Stimulated activated CD4-positive, alpha-beta T cell treated with anti-CD3 and anti-CD28 coated beads, Interleukin-1b, Interleukin-23, amount 100 ng/mL, for 48 hours (primary cell): ENCODE data around the gene MORN5.
A peak's percentile ranks its signal among the peaks of the same experiment; 100 is the strongest.

Experiments
- DNase-seq: peaks from one replicate; pipeline ENCODE4 v3.0.0-alpha.2; 2020

Gene MORN5

DNA sequence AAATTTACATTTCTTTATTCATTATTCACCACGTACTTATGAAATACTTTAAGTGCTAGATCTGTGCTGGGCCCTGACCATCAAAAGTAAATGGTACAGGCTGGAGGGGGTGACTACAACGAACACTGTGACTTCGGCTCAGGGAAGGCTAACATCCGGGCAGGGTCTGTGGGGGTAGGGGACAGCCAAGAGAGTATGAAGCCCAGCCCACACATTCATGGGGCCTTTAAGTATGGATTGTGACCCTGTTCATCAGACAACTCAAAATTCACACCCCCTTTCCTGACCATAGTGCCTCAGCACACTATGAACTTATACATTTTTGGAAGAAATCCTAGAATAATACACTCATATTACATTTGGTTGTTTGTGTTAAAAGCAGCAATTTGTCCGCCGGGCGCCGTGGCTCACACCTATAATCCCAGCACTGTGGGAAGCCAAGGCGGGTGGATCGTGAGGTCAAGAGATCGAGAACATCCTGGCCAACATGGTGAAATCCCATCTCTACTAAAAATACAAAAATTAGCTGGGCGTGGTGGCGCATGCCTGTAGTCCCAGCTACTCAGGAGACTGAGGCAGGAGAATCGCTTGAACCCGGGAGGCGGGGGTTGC is 33.3 kb downstream of the MORN5 start:
- no peak for DNase-seq

DNA sequence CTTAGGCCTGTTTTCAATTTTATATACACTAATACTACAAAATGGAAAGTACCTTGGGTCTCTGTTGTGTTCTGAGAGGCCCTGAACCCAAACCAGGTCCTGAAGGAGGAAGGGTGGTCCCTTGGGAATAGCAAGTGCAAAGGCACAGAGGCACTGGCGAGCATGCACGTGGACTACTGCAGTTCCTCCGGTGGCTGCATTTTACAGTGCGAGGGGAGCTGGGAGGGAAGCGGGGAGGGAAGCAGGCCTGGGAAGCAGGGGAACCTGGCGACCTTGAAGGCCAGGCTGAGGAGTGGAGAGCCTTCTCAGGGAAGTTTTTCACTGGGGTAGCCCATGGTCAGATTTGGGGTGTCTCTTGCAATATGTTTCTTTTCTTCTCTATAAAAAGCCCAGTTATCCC is 33.9 kb downstream of the MORN5 start:
- no peak for DNase-seq

DNA sequence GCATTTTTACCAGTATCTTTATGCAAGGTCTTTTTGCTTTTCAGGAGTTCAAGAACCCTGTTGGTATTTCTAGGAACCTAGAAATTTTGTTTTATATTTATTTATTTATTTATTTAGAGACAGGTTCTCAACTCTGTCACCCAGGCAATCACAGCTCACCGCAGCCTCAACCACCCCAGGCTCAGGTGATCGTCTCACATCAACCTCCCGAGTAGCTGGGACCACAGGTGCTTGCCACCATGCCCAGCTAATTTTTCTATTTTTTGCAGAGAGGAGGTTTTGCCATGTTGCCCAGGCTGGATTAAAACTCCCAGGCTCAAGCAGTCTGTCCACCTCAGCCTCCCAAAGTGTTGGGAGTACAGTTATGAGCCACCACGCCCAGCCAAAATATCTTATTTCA is 36.2 kb downstream of the MORN5 start:
- DNase-seq, result no peak

DNA sequence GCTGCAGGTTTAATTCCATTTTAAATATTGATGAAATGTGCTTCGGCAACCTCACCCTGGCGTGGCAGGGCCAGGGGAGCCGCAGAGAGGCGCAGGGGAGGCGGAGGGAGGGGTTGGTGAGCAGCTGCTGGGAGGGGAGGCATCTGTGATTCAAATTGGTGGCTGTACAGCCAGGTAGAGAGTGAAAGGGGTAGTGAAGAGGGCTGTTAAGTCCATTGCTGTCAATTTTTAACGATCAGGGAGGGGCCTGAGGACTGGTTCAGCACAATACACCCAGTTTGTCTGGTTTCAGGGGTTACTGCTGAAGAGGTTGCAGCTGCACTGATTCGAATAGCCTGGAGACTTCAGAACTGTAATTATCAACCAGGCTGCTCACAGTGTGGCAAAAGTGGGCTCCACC is 37.7 kb downstream of the MORN5 start:
- no peak for DNase-seq

DNA sequence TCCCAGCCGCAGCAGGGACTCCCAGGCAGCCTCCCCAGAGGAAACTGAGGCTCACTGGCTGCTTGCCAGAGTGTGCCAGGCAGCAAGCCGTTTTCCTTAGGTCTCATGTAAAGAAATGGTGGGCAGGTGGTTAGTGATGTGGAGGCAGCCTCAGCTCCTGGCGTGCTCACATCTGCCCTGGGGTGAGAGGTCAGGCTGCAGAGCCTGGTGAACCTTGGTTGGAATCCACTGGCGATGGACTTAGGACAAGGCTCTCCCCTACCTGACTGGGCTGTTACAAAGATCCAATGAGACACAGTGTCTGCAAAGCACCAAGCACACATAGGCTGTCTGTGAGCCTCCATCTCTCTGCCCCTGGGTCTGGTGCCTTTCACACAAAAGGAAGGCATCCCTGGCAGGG is 38.2 kb downstream of the MORN5 start:
- no peak for DNase-seq

DNA sequence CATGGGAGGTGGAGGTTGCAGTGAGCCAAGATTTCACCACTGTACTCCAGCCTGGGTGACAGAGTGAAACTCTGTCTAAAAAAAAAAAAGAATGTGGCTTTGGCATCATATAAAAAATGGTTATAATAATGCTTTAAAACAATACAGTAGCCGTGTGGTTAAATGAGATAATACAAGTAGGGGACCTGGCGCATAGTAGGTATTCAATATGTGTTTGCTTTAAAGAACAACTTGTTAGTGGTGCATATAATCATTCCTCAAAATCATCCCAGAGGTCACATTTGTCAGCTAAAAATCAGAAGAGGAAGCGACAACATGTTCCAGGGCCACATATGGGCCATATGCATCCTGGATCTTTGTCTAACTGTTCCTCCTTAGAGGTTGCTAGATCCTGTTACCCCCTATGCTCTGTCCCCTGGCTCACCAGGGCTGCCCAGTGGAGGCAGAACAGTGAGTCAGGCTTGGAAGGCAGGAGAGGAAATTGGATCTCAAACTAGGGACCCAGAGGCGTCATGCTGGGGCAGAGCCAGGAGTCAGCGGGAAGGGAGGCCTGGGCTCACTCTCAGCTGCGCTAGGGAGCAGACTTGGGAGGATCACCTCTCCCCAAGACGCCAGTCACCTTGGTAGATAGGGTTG is 41.4 kb downstream of the MORN5 start:
- DNase-seq, result no peak

DNA sequence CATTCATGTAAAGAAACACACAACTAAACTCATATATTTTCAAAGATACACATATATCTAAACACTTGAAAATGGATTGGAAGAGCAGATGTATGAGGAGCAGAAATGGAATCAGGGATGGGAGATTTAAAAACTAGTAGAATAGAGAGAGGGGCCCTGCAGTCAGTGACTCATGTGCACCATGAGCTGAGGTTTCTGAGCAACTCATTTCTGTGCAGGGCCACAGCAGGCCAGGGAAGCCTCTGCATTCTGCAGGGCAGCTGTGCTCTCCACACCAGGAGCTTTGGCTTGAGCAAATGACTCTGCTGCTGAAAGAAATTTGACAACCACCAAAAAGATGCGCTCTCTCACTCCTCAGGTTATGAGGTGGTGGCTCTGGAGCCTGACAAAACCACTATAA is 41.9 kb downstream of the MORN5 start:
- DNase-seq, result no peak

DNA sequence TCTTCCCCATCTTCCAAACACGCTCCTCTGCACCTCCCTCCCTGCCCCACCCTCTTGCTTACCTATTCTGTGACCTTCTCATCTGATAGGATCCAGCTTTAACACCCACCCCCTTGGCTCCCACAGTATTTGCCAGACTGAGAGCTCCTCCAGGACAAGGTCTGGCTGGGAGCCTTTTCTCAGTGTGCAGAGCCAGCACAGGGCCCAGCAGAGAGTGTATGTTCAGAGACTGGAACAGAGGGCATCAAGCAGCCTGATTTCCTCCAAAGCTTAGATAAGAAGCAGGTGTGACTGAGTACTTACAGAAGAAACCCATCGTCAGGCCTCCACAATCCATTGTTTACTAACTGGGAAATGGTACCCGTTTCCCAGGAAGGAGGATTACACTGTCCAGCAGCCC is 42.4 kb downstream of the MORN5 start:
- DNase-seq, result no peak

DNA sequence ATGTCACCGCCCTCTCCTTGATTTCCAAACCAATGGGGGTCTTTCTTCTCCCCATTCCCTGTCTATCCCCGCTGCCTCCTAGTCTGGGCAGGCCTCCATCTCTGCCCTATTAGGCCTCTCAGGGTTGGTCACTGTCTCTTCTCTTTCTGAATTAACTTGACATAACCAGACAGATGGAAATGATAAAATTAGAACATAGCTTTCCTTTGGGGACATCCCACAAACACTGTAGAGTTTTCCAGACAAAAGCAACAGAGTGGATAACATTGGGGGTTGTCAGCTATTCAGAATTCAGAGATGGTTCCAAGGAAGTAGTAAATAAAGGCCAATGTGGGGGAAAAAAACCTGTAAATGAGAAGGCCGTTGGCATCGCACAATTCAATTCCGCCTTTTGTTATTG is 44.3 kb downstream of the MORN5 start:
- DNase-seq, result no peak

DNA sequence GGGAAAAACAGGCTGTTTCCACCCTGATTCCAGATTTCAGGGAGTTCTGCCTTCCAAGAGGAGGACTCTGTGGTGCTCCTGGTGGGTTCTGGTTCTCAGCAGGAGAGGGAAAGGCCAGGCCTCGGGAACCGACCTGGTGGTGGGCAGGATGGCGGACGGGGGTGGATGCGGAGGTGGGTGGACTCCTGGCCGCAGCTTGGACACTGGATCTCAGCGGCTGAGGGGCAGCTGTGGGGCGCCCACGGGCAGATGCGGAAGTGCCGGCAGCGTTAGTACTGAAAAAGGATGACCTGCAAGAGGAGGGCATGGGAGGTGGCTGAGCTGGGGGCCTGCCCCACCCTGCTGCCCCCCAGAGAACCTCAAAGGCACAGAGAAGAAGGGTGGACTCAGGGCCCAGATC is 44.8 kb downstream of the MORN5 start:
- DNase-seq, result no peak

DNA sequence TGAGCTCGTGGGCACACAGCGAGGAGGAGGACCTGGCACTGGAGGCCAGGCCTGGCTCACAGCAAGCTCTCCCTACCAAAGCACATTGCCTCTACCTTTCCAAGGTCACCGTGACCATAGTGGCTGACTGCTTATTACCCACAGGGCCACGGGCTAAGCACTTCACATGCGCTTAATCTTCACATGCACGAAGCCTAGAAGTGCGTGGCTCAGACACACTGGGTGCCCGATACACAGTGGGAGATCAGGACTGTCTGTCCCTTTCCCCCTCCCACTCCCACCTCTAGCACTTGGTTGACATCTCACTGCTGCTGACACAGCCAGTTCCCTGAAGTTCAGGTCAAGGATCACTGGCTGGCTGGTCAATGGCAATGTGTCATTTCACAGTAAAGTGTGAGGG is 45.5 kb downstream of the MORN5 start:
- DNase-seq, result no peak

DNA sequence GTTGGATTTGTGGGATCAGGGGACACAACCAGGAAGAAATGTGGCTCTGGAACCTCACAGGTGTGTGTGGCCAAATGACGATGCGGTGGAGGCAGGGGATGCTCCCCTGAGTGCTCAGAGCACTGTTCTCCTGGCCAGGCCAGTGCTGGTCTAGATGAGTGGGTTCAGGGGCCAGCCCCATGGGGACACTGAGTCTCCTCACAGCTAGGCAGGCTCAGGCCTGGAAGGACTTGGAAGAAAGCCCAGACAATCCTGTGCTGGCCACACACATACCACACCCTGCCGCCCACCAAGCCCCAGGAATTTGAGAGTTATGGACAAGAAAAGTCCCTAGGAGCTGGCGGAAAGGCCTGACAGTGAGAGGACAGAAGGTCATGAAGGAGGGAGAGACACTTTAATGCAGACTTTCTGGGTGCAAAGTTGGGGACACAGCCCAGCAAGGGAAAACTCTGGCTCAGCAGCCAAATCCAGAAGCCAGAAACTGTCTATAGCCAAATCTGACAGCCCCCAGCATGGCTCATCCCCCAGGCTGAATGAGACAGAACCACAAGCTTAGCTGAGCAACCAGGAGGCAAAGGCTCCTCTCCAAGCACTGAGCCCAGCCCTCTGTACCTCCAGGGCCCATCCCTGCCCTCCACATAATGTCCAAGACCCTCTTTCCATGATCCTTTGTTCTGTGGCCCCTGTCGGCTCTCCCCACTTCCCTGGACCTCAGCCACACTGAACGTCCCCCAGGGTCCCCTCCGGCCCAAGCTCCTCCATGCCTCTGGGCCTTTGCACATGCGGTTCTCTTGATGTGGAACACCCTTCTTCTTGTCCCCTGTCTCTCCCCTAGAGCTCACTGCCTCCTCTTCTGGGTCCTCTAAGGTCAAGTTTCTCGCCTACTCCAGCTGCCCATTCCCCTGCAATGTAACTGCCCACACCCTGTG is 46.7 kb downstream of the MORN5 start:
- no peak for DNase-seq

DNA sequence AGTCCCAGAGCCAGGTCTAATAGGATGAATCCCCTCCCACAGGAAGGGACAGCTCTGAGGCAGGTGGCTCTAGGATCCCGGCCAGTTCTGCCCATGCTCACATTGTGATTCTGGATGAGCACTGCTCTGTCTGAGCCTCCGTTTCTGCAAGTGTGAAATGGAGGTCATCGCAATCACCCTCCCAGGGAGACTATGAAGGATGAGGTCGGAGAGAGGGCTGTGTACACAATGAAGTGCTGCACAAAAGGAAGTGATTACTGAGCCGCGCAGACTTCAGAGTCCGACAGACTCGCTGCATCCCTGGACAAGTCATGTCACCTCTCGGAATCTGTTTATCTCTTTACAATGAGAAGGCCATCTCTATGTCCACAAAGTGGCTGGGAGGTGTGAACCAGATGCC is 47.4 kb downstream of the MORN5 start:
- DNase-seq, result no peak

DNA sequence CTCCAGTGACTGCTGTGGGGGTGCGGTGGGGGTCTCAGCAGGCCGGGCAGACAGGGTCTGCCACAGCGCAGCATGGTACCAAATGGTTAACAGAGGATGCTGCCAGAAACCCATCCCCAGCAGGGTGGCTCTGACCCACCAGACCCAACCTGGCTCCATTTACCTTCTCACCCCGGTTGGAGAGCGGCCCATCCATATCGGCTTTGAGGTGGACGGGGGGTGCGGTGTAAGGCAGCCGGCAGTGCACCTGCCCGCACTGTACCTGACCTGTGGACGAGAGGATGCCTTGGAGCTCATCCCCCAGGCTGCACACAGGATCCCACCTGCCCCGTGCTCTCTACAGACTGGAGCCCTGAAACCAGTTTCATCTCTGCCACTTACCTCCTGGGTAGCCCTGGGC is 49.7 kb downstream of the MORN5 start:
- DNase-seq, result no peak

DNA sequence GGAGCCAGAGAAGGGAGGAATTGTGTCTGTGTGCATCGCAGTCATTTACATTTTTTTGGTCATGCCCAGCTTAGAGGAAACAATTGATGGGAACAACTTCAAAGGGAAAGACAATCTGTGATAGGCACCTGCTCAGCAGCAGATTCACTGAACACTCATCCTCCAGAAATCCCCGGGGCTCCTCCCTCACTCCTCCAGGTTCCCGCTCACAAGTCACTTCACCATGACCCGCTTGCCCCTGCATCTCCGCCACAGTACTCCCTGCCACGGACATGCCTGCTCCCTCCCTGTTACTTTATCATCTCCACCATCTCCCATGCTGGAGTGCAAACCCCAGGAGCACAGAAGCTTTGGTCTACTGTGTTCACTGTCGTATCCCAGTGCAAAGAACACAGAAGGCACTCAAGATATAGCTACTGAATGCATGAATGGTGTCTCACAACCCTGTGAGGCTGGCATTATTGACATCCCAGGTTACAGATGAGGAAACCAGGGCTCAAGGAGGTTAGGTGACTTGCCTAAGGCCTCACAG is 52.8 kb downstream of the MORN5 start:
- no peak for DNase-seq

DNA sequence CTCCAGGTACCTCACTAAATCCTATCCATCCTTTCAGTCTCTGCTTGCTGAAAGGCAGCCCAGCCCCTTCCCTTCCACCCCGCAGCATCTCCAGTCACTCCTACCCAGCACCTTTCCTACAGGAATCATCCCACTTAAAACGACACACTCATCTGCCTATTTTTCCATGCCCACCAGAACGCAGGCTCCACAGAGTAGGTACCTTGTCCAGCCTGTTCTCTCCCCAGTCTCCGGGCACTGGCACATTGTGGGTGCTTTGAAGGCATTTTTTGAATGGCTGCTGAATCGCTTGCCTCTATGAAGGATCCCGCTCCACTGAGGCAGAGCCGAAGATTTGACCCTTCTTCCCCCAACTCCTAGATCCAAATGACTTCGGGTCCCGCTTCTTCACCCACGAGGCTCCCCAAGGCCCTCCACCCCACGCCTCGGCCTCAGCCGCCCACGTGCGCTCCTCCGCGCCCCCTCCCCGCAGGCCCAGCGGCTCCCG is 53.4 kb downstream of the MORN5 start:
- DNase-seq, result no peak

DNA sequence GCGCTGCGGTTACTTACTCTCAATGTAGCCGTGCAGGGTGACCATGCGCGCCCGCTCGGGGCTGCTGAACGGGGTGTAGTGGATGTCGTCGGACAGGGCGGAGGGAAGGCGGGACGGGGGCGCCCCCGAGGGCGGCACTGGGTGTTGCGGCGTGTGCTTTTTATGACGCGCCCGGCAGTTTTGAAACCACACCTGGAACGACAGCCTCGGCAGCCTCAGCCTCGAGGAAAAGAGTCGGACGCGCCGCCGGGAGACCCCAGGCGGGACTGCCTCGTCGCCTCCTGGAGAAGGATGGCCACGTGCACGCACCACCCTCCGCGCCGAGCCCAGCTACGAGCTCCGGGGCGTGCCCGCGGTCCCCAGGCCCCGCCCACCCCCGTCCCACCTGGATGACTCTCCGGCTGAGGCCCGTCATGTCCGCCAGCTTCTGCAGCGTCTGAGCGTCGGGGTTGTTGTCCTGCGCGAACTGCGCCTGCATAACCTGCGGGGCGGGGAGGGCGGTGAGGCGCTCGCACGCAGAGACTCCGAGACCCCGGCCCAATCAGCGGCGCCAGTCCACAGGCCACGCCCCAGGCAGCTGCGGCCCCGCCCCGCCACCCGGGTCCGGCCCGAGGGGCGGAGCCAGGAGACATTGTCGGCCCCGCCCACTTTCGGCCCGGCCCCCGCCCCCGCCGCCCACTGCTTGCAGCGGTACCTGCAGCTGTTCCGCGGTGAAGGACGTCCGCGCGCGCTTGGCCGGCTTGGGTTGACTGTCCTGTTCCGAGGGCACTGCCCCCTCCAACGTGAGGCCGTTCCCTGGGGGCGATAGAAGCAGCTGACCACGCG is 54.1 kb downstream of the MORN5 start:
- DNase-seq, result peak; percentile 65

DNA sequence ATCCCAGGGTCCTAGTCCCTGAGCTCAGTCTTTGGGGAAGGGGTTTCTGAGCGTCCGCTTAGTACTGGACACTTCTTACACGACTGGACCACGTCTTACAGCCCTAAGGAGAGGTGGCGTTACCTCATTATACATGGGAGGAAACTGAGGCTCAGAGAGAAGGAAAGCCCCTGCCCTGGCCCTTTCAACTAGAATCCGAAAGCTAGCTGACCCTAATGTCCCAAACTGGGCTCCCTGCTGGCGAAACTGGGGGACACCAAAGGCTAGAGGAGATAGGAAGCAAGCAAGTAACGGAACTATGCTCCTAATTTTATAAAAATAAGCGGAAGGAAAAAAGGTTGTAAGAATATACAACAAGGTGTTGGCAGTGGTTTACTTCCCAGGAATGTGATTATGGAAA is 54.8 kb downstream of the MORN5 start:
- no peak for DNase-seq

DNA sequence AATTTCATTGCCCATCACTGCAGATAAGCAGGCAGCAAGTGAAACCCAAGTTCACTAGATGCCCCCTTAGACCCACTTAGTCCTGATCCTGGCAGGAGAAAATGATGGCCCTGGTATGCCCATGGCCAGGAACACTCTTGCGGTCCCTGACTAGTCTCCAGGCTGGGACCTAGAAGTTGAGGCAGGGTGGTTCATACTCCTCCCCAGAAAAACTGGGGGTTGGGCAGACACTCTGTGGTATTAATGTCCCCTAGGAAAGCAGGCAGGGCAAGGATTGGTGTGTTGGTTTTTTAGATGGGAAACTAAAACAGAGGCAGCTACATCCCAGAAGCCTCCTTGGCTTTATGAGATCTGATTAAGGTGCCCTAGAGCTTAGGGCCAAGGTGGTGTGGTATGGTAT is 56.0 kb downstream of the MORN5 start:
- no peak for DNase-seq

DNA sequence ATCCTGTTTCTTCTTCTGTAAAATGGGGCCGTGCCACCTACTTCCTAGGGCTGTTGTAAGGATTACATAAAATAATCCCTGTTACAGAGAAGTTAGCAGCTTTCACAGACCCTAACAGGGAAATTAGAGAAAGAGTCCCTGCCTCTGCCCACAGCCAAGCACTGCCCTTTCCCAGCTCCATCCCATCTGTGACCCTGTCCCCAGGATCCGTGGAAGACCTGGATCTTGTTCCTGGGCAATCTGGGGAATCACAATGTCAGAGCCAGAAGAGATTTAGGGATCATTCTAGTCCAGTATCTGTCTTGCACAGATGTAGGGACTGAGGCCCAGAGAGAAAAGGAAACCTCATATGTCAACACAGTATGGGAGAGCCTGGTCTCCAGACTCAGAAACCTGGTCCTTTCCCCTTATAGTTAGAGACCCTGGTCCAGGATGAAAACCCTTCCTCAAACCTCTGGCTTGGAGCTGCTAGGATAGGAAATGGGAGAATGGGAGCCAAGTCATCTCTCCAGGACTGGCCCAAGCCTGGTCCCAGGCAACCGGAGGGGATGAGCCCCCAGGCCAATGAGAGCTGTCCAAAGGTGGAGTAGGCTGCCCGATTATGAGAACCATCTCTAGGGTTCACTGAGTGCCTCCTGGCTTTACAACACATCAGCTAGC is 56.6 kb downstream of the MORN5 start:
- DNase-seq, result no peak

DNA sequence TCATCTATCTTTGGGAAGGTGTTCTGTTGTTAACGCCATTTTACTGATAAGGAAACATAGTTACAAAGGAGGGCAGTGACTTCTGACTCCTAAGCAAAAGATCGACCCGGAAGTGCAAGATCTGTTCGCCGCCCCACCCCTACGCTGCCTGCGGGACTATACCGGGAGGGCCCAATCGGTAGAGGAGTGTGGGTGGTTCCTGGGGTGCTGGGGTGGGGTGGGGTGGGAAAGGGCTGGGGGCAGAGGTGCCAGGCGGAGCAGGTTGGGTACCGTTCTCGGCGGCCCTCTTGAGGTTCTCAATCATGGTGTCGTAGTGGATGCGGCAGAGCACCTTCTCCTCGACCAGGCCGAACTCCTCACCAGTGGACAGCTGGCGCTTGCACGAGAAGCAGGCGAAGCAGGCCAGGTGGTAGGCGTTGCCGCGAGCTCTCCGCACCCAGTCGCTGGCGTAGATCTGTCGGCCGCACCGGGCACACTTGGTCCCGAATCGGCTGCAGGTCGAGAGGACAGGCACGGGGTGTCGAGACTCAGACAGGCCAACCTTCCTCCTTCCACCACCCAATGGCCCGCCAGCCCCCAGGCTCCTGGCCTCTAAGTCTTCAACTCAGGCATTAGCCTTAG is 57.2 kb downstream of the MORN5 start:
- no peak for DNase-seq

DNA sequence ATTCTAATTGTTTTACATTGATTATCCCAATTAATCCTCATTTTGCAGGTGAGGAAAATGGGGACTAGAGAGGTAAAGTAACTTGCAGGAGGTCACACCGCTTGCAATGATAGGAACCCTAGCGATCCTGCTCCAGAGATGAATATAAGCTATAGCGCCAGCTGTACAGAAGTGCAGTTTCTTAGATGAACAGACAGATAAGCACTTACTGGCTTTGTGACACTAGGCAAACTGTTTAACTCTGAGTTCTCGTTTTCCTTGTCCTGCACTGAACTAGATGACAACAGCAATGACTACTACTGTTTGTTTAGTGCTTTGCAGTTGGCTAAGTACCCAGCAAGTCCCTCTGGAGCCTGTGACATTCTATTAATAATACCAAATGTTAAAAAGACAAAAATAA is 57.9 kb downstream of the MORN5 start:
- no peak for DNase-seq
